ENCODE data around the gene ERMAP. TPM values are rescaled to one million over a fixed set of nuclear protein-coding genes. Genes with fewer than 3 reads are reported as not detected.

Gene ERMAP
- total and polyA plus RNA-seq, 10 donors = 3.0 to 19.3 (median 13.1) TPM

DNA sequence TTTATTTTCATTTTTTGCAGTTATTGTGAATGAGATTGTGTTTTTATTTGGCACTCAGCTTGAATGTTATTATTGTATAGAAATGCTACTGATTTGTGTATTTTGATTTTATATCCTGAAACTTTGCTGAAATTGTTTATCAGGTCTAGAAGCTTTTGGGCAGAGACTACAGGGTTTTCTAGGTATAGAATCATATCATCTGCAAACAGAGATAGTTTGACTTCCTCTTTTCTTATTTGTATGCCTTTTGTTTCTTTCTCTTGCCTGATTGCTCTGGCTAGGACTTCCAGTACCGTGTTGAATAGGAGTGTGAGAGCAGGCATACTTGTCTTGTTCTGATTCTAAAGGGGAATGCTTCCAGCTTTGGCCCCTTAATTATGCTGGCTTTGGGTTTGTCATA is 56.7 kb downstream of the ERMAP start:
- WGBS, 5 donors = 45 to 71% (median 49%) methylated on average over 1 of the region's 1 CpG
- intact Hi-C loops (cut with DNase I; ENCODE audit: low total_unique reads) = no loop called here
- Histone ChIP-seq H3K4me3 (no peak overlapping the region), H3K27me3 (replicated peaks in 1 of 7) (peaks cover 0 to 4% (median 0%) of the 10 kb centered on the region in 7 donors), H3K36me3 (no peaks in the 10 kb centered on the region), H3K4me1 (no peaks in the 10 kb centered on the region), H3K27ac (no peak overlapping the region), H3K9me3 (peaks cover 0 to 16% (median 5%) of the 10 kb centered on the region in 8 donors)
- TF ChIP-seq POLR2AphosphoS5 (IDR thresholded peaks at IDR 0.05) (no peak), POLR2A (IDR thresholded peaks at IDR 0.05) (no peak)
- TF ChIP-seq, protein P1, sequence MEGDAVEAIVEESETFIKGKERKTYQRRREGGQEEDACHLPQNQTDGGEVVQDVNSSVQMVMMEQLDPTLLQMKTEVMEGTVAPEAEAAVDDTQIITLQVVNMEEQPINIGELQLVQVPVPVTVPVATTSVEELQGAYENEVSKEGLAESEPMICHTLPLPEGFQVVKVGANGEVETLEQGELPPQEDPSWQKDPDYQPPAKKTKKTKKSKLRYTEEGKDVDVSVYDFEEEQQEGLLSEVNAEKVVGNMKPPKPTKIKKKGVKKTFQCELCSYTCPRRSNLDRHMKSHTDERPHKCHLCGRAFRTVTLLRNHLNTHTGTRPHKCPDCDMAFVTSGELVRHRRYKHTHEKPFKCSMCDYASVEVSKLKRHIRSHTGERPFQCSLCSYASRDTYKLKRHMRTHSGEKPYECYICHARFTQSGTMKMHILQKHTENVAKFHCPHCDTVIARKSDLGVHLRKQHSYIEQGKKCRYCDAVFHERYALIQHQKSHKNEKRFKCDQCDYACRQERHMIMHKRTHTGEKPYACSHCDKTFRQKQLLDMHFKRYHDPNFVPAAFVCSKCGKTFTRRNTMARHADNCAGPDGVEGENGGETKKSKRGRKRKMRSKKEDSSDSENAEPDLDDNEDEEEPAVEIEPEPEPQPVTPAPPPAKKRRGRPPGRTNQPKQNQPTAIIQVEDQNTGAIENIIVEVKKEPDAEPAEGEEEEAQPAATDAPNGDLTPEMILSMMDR (IDR thresholded peaks at IDR 0.05 in 8 of 11, conservative IDR thresholded peaks at IDR 0.05 in 3 of 11) = no peak
- DNase-seq = no peak

DNA sequence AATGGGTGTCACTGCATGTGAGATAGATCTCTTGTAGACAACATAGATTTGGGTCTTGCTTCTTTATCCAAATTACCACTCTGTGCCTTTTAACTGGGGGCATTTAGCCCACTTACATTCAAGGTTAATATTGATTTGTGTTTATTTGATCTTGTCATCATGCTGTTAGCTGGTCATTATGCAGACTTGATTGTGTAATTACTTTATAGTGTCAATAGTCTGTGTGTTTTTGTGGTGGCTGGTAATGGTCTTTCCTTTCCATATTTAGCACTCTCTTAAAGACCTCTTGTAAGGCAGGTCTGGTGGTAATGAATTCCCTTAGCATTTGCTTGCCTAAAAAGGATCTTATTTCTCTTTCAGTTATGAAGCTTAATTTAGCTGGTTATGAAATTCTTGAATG is 59.1 kb downstream of the ERMAP start:
- no peak overlapping the region for H3K27ac ChIP-seq
- peaks cover 0 to 12% (median 0%) of the 10 kb centered on the region in 7 donors for H3K27me3 ChIP-seq (replicated peaks in 1 of 7)
- intact Hi-C loops (cut with DNase I; ENCODE audit: low total_unique reads) = no loop called here
- H3K36me3 ChIP-seq = no peaks in the 10 kb centered on the region
- H3K4me3 ChIP-seq = no peak overlapping the region
- no peaks in the 10 kb centered on the region for H3K4me1 ChIP-seq
- peaks cover 0 to 24% (median 18%) of the 10 kb centered on the region in 8 donors for H3K9me3 ChIP-seq
- no peak for TF ChIP-seq POLR2A (IDR thresholded peaks at IDR 0.05)
- TF ChIP-seq POLR2AphosphoS5 (IDR thresholded peaks at IDR 0.05) = no peak
- TF ChIP-seq, protein P1 (IDR thresholded peaks at IDR 0.05 in 8 of 11, conservative IDR thresholded peaks at IDR 0.05 in 3 of 11) = no peak
- no peak for DNase-seq

DNA sequence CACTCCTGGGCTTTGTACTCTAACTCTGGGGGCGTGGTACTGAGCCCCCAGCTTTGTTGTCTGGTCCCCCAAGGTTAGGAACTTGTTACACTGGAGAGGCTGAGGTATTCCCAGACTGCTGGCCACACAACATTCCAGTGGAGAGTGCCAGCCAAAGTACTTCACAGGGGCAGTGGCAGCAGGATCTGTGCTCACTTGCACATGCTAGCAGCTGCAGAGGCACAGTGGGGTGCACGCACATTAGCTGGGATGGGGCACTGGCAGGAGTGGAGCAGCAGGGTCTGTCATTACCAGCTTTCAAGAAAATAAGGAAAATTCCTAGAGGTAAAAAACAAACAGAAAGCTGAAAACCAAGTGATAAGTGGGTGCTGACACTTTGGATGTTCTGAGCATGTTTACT is 60.5 kb downstream of the ERMAP start:
- Histone ChIP-seq H3K4me1 (no peaks in the 10 kb centered on the region), H3K36me3 (no peaks in the 10 kb centered on the region), H3K4me3 (no peak overlapping the region), H3K27ac (no peak overlapping the region), H3K27me3 (replicated peaks in 1 of 7) (peaks cover 0 to 13% (median 0%) of the 10 kb centered on the region in 7 donors), H3K9me3 (peaks cover 0 to 25% (median 18%) of the 10 kb centered on the region in 8 donors)
- no peak for DNase-seq
- intact Hi-C loops (cut with DNase I; ENCODE audit: low total_unique reads) = no loop called here
- 53 to 78% (median 72%) methylated on average over 2 of the region's 2 CpGs for WGBS, 5 donors
- TF ChIP-seq POLR2AphosphoS5 (IDR thresholded peaks at IDR 0.05) (no peak), POLR2A (IDR thresholded peaks at IDR 0.05) (no peak)
- TF ChIP-seq, protein P1 (IDR thresholded peaks at IDR 0.05 in 8 of 11, conservative IDR thresholded peaks at IDR 0.05 in 3 of 11) = no peak

DNA sequence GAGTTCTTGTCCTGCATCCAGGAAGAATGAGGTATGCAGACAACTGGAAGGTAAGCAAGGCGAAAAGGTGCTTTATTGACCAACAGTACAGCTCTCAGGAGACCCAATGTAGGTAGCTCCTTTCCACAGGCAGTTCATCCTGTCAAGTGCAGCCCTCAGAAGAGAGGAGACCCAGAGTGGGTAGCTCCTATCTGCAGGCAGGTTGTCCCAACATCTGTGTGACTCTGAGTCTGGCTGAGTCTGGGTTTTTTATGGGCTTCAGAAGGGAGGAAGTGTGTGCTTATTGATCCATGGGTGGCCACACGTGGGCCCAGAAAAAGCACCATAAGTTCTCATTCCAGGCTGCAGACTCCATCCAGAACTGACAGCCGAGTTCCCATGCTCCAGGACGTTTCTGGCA is 63.5 kb downstream of the ERMAP start:
- Histone ChIP-seq H3K4me3 (no peak overlapping the region), H3K4me1 (no peaks in the 10 kb centered on the region), H3K9me3 (peaks cover 0 to 15% (median 10%) of the 10 kb centered on the region in 8 donors), H3K27me3 (replicated peaks in 1 of 7) (peaks cover 0 to 13% (median 0%) of the 10 kb centered on the region in 7 donors), H3K36me3 (no peaks in the 10 kb centered on the region), H3K27ac (no peak overlapping the region)
- 59 to 82% (median 69%) methylated on average over 4 of the region's 4 CpGs for WGBS, 5 donors
- intact Hi-C loops (cut with DNase I; ENCODE audit: low total_unique reads) = no loop called here
- DNase-seq = no peak
- TF ChIP-seq, protein P1 (IDR thresholded peaks at IDR 0.05 in 8 of 11, conservative IDR thresholded peaks at IDR 0.05 in 3 of 11) = no peak
- TF ChIP-seq POLR2AphosphoS5 (IDR thresholded peaks at IDR 0.05) = no peak
- no peak for TF ChIP-seq POLR2A (IDR thresholded peaks at IDR 0.05)
